Activated CD8-positive, alpha-beta memory T cell treated with anti-CD3 and anti-CD28 coated beads for 1 hour (primary cell): ENCODE data around the gene PRRC1.

Source experiments
- DNase-seq, 2 donors: peaks; one replicate each; pipeline ENCODE4 v3.0.0-alpha.2; 2020; ENCODE audit warnings: low read depth in 1 of 2; ENCODE audit errors: extremely low read depth in 1 of 2

PRRC1 gene

DNA sequence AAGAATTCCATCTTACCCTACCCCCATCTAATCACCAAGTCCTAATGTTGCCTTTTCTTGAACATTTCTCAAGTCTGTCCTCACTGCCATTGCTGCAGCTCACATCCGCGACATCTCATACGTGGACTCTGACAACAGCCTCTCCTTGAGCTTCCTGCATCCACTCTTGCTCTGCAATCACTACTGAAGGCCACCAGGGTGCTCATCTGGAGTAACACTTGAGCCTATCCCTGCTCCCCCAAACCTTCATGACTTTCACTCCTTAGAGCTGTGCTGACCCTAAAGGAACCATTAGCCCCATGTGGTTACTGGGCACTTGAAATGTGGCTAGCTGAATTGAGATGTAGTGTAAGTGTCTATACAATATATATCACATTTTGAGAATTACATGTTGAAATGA is 85.0 kb downstream of the PRRC1 start:
- no peak for DNase-seq

GRCh38 chr5:127602896-127603844 is 85.7 kb downstream of the PRRC1 start:
- DNase-seq: no peak
